Bone marrow (tissue), 2 donors: ENCODE data around the gene CHID1.

Source experiments
- DNase-seq, 2 donors: peaks; one replicate each; lab custom pipeline; 2025; lab: John Stamatoyannopoulos, UW

Gene CHID1

DNA sequence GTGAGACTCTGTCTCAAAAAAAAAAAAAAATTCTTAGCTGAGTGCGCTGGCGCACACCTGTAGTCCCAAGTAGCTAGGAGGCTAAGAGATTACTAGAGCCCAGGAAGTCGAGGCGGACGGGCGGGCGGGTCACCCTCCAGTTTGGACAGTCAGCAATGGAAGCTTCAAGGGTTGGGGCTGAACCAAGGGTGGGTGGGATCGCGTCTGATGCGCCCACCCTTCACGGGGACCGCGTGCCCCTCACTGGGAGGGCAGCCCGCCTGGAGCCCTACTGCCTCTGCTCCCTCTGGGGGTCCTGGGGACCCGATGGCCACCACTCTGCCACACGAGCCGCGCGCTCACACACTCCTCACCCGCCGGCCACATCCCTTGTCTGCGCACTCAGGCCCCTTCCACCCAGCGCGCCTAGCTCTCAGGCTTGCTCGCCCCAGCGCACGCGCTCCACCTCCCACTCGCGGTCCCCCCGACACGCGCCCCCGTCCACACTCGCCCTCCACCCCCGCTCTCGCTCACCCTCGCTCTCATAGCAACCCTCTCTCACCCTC is 494 bp downstream of the CHID1 start:
- no peak for DNase-seq

DNA sequence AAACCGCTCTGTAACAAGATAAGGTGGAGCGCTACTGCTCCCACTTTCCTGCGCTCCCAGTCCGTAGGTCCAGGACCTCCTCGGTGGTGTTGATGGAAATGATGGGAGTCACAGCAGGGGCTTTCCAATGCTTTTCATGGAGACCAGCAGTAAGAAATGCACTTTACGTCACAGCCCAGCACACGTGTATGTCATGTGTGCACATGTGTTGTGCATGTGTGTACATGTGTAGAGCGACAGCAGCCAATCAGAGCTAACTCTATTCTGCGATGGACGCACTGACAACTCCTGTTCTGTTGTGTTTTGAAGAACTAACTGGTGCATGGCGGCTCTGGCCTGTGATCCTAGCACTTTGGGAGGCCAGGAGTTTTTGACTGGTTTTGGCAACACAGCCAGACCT is 1.2 kb downstream of the CHID1 start:
- no peak for DNase-seq

DNA sequence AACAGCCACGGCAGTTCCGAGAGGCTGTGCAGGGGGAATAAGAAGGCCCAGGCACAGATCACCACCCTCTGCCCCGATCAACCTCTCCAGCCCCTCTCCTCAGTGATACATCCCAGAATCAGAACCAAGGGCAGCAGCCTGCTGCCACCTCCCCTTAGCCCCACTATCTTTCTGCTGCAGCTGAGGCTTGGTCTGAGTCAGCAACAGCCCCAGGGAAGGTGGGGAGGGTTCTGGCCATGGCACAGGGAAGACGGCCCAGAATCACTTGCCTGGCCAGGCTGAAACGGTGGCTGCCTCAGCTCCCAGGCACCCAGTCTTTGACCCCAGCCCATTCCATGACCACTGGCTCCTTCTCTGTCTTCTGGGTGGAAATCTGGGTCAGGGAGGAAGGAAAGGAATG is 2.3 kb downstream of the CHID1 start:
- no peak for DNase-seq

GRCh38 chr11:907668-908067 is 2.9 kb downstream of the CHID1 start:
- DNase-seq, result no peak

DNA sequence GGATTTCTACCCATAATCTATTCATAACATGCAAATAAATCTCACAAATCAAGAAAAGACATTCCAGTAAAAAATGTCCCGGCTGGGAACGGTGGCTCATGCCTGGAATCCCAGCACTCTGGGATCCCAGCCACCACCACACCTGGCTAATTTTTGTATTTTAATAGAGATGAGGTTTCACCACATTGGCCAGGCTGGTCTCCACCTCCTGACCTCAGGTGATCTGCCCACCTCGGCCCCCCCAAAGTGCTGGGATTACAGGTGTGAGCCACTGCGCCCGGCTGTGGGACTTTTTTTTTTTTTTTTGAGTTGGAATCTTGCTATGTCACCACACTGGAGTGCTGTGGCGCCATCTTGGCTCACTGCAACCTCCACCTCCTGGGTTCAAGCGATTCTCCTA is 4.7 kb downstream of the CHID1 start:
- no peak for DNase-seq

DNA sequence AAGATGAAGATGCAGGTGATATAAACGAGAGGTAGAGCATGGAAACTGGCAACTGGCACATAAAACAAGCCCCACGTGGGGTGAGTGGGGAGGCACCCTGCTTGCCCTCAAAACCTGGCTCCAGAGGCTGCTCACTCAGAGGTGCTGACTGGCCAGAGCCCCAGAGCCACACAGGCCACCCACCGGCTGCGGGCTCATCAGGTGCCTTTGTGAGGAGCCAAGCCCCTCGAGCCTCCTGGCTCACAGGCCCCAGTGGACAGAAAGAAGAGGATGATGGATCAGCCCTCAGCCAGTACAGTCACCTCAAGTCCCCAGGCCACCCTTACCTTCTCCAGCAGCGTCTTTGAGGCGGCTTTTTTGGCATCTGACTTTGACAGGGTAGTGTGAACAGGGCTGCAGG is 6.2 kb downstream of the CHID1 start:
- no peak for DNase-seq

DNA sequence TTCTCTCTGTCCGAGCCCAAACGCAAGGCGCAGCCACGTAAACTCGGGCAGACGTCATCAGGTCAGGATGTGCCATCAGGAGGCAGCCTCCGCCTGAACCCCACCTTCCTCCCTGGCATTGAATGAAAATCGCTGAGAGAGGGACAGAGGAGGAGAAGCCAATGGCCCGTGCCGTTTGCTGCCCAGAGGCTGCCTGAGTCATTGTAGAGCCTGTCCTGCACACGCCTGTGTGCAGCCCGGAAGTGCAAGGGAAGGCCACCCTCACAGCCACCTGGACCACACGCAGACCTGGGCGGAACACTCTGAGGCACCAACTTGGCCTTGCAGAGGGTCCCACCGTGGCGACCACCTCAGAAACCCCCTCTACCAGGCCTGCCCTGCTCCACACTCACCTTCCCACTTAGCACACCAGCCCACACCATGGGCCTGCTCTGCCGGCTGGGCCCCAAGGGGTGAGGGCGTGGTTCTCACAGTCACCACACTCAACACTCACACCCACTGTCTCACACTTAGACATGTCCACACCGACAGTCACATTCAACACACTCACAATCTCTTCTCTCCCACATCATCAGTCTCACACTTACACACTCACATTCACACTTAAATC is 9.1 kb downstream of the CHID1 start:
- DNase-seq, result no peak

DNA sequence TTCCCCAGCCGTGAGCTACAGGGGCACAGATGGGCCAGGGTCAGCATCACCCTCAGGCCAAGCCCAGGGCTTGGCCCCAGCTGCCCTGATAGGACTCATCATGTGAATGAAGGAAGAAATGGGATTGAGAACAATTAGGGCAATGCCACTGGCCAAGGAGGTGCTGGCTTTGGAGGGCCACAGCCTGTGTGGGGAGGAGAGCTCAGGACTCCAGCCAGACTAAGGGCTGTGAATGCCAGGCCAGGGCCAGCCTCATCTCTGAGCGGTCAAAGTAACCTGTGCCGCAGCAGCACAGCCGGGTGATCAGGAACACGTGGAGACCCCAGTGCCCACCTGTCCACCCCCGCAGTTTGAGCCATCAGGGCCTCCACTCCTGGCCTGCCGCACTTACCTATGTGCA is 10.1 kb downstream of the CHID1 start:
- no peak for DNase-seq

GRCh38 chr11:899724-900123 is 10.9 kb downstream of the CHID1 start:
- DNase-seq, result no peak

DNA sequence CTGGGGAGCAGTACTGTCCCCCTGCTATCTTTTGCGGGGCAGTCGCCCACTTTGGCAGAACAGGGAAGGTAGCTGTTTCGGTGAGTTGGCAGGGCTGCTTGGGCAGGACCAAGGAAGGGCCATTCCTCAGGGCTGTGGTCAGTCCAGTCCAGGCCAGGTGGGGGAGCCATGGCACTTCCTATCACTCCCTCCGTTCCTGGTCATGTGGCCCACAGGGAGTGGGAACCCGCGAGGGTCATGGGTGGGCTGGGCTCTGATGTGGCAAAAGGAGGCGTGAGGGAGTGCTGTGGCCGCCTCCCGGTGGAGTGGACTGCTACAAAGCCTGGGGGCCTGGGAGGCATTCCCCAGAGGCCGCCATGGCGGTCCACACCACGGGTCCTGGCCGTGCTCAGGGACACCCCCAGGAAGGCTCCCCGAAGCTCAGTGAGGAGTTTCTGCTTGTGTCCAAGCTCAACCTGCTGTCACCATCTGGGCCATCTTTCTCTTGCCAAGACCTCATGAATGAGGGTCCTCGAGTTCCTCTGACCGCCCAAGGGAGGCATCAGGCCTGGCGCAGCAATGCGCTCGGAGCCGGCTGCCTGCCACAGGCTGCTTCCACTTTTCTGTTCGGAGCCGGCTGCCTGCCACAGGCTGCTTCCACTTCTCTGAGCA is 11.9 kb downstream of the CHID1 start:
- DNase-seq, result no peak

DNA sequence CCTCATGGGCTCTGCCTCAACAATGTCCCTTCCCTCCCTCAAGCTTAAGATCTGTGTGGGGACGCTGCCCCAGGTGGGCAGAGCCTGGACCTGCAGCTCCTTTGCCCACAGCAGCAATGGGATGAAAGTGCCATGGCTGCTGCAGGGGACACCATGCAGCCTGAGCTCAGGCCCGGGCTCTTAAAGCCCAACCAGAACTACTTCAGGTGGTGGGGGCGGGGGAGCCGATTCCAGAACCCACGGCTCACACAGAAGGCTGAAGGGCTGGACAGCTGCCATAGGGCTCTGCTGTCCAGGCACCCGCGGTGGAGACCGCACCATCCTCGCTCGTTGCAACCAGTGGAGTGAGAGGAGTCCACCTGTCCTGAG is 12.5 kb downstream of the CHID1 start:
- no peak for DNase-seq

DNA sequence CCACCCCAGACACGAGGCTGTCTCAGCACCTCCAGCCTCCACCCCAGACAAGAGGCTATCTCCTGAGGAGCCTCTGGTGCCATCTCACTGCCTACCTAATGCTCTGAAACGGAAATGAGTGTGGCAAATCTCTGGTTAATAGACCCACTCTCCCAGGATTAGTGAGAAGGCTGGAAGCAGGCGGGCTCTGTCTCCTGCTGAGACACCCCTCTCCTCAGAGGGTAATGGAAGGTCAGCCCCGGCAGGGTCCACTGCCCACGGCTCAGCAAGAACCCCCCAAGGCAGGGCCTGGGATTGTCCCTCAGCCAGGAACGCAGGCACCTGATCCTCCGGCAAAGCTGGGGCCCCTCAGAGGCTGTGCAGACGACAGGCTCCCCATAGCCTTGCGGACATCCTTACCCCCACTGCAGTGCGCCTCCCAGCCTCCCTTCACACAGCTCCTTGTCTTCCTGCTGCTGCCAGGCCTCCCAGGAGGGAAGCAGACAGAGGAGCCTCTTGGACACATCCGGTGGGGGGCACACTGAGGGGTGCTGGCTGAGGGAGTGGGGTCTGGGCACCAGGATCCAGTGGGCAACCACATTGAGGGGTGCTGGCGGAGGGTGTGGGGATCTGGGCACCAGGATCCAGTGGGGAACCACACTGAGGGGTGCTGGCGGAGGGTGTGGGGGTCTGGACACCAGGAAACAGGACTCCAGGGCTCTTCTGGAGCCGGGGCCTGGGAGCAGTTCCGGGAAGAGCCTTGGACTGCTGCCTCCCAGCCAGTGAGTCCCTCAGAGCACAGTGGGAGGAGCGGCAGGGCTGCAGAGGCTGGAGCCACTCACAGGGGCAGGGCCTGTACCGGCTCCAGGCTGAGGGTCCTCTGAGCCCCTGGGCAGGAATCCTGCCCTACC is 13.1 kb downstream of the CHID1 start:
- no peak for DNase-seq

GRCh38 chr11:895331-896110 is 15.1 kb downstream of the CHID1 start:
- no peak for DNase-seq

GRCh38 chr11:894575-895201 is 15.9 kb downstream of the CHID1 start:
- DNase-seq, result no peak

- DNase-seq, result no peak
Observed at GRCh38 chr11:893008-893654, 17.5 kb downstream of the CHID1 start.

- DNase-seq, result no peak
Observed at GRCh38 chr11:890794-891540, 19.6 kb downstream of the CHID1 start.

DNA sequence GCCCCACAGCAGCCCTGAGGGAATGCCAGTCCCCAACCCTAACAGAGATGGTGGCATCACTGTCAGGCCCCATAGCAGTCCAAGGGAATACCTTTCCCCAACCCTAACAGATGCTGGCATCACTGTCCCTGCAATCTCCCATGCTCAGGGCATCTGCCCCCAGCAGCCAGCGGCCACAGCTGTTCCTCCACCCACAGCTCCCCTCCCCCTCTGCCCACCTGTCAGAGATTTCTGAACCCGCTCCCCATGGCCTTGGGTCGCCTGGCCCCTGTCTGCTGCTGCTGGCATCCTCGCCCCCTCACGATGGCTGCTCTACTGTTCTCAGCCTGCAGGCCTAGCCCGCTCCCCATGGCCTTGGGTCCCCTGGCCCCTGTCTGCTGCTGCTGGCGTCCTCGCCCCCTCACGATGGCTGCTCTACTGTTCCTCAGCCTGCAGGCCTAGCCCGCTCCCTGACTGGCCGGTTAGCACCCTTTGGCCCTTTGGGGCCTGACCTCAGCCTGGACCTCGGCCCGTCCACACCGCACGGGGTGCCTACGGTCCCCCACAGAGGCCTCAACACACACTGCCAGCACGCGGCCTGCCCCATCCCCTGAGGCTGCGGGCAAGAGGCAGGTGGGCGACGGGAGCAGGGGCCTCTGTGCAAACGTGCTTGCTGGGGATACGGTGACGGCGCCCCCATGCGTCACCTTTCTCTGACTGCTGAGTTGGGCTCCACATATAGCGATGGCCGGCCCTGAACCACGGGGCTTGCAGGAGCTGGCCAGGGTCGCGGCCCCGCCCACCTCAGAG is 20.7 kb downstream of the CHID1 start:
- no peak for DNase-seq

- DNase-seq, result no peak
Observed at GRCh38 chr11:889257-889656, 21.4 kb downstream of the CHID1 start.
